HEK293 (cell line): ENCODE measurements around the gene ATP2B3.

Experiments
- HIC1 ChIP-seq: fragments of 450-650 bp; formaldehyde crosslinking; IDR thresholded peaks from 2 replicates; pipeline ENCODE4 v1.5.1; 2016; ENCODE audit warnings: missing biosample characterization, missing genetic modification characterization
- HOXA7 ChIP-seq: sonication (generic); formaldehyde crosslinking; IDR thresholded peaks from 2 replicates; pipeline ENCODE4 v1.8.1; 2022; ENCODE audit warnings: missing genetic modification reagents, borderline replicate concordance
- IKZF3 ChIP-seq: fragments of 450-650 bp; IDR thresholded peaks from 2 replicates; pipeline ENCODE4 v1.5.0; 2018; ENCODE audit warnings: missing biosample characterization, mild to moderate bottlenecking, missing genetic modification characterization, moderate library complexity
- KLF7 ChIP-seq: fragments of 450-650 bp; formaldehyde crosslinking; IDR thresholded peaks from 2 replicates; pipeline ENCODE4 v1.5.1; 2016; ENCODE audit warnings: missing biosample characterization, missing genetic modification characterization, borderline replicate concordance
- MYNN ChIP-seq: fragments of 450-650 bp; formaldehyde crosslinking; IDR thresholded peaks from 2 replicates; pipeline ENCODE4 v1.5.1; 2016; ENCODE audit warnings: missing biosample characterization, missing genetic modification characterization, borderline replicate concordance
- OSR2 ChIP-seq: fragments of 450-650 bp; formaldehyde crosslinking; IDR thresholded peaks from 2 replicates; pipeline ENCODE4 v1.5.1; 2016; ENCODE audit warnings: missing biosample characterization, missing genetic modification characterization
- SALL2 ChIP-seq: fragments of 450-650 bp; formaldehyde crosslinking; IDR thresholded peaks from 2 replicates; pipeline ENCODE4 v1.5.0; 2017; ENCODE audit warnings: missing biosample characterization, mild to moderate bottlenecking, missing genetic modification characterization, borderline replicate concordance
- SETDB1 ChIP-seq: IDR thresholded peaks from one replicate; pipeline ENCODE4 v1.6.1; 2017; ENCODE audit warnings: mild to moderate bottlenecking, low read length, moderate library complexity, mixed read lengths; ENCODE audit not compliant: insufficient read length
- SP3 ChIP-seq: fragments of 450-650 bp; formaldehyde crosslinking; IDR thresholded peaks from 2 replicates; pipeline ENCODE4 v1.5.1; 2016; ENCODE audit warnings: missing biosample characterization, missing genetic modification characterization
- SP7 ChIP-seq: fragments of 450-650 bp; formaldehyde crosslinking; IDR thresholded peaks from 2 replicates; pipeline ENCODE4 v1.5.1; 2016; ENCODE audit warnings: missing biosample characterization, missing genetic modification characterization
- YY1 ChIP-seq: fragments of 450-650 bp; formaldehyde crosslinking; IDR thresholded peaks from 2 replicates; pipeline ENCODE4 v1.5.1; 2018; ENCODE audit warnings: missing biosample characterization, missing genetic modification characterization
- ZBTB1 ChIP-seq: fragments of 450-650 bp; formaldehyde crosslinking; IDR thresholded peaks from 2 replicates; pipeline ENCODE4 v1.5.1; 2016; ENCODE audit warnings: missing biosample characterization, missing genetic modification characterization
- ZBTB17 ChIP-seq: fragments of 450-650 bp; formaldehyde crosslinking; IDR thresholded peaks from 2 replicates; pipeline ENCODE4 v1.5.1; 2016; ENCODE audit warnings: missing biosample characterization, missing genetic modification characterization
- ZBTB20 ChIP-seq: fragments of 450-650 bp; formaldehyde crosslinking; IDR thresholded peaks from 2 replicates; pipeline ENCODE4 v1.5.1; 2016; ENCODE audit warnings: missing biosample characterization, missing genetic modification characterization
- ZBTB26 ChIP-seq: fragments of 450-650 bp; formaldehyde crosslinking; optimal IDR thresholded peaks from 2 replicates; pipeline ENCODE3; 2016; ENCODE audit warnings: missing biosample characterization, mild to moderate bottlenecking, missing genetic modification characterization
- ZBTB7A ChIP-seq: fragments of 450-650 bp; formaldehyde crosslinking; IDR thresholded peaks from 2 replicates; pipeline ENCODE4 v1.5.1; 2016; ENCODE audit warnings: low read depth, missing biosample characterization, missing genetic modification characterization
- ZNF10 ChIP-seq: fragments of 450-650 bp; formaldehyde crosslinking; IDR thresholded peaks from 2 replicates; pipeline ENCODE4 v1.5.1; 2017; ENCODE audit warnings: missing biosample characterization, missing genetic modification characterization
- ZNF133 ChIP-seq: fragments of 450-650 bp; formaldehyde crosslinking; IDR thresholded peaks from 2 replicates; pipeline ENCODE4 v1.5.1; 2016; ENCODE audit warnings: missing biosample characterization, missing genetic modification characterization
- ZNF146 ChIP-seq: fragments of 450-650 bp; formaldehyde crosslinking; IDR thresholded peaks from 2 replicates; pipeline ENCODE4 v1.5.1; 2016; ENCODE audit warnings: missing biosample characterization, missing genetic modification characterization
- ZNF157 ChIP-seq: fragments of 450-650 bp; formaldehyde crosslinking; IDR thresholded peaks from 2 replicates; pipeline ENCODE4 v1.5.1; 2016; ENCODE audit warnings: missing biosample characterization, missing genetic modification characterization
- ZNF214 ChIP-seq: fragments of 450-650 bp; formaldehyde crosslinking; IDR thresholded peaks from 2 replicates; pipeline ENCODE4 v1.5.1; 2017; ENCODE audit warnings: missing biosample characterization, mild to moderate bottlenecking, missing genetic modification characterization, borderline replicate concordance
- ZNF274 ChIP-seq, 2 experiments: fragments of 200-500 bp in 1 of 2; fragments of 450-650 bp in 1 of 2; sonication (Bioruptor generic) in 1 of 2; formaldehyde crosslinking in 1 of 2; IDR thresholded peaks; 2 replicates each; pipeline versions ENCODE4 v1.5.1 to v1.6.1; 2014 to 2016; ENCODE audit warnings: borderline replicate concordance in 1 of 2, inconsistent platforms in 1 of 2, low read length in 1 of 2, missing biosample characterization in 1 of 2, missing genetic modification characterization in 1 of 2
- ZNF37A ChIP-seq: fragments of 450-650 bp; IDR thresholded peaks from 2 replicates; pipeline ENCODE4 v1.5.1; 2018; ENCODE audit warnings: missing biosample characterization, missing genetic modification characterization
- ZNF629 ChIP-seq: fragments of 450-650 bp; formaldehyde crosslinking; IDR thresholded peaks from 2 replicates; pipeline ENCODE4 v1.5.1; 2017; ENCODE audit warnings: missing biosample characterization, missing genetic modification characterization
- ZNF664 ChIP-seq: fragments of 450-650 bp; formaldehyde crosslinking; IDR thresholded peaks from 2 replicates; pipeline ENCODE4 v1.5.1; 2016; ENCODE audit warnings: missing biosample characterization, missing genetic modification characterization
- ZSCAN4 ChIP-seq: fragments of 450-650 bp; formaldehyde crosslinking; IDR thresholded peaks from 2 replicates; pipeline ENCODE4 v1.5.1; 2017; ENCODE audit warnings: missing biosample characterization, missing genetic modification characterization
- ZXDB ChIP-seq: fragments of 450-650 bp; formaldehyde crosslinking; IDR thresholded peaks from 2 replicates; pipeline ENCODE4 v1.5.1; 2016; ENCODE audit warnings: missing biosample characterization, missing genetic modification characterization
- TF ChIP-seq, protein P1 (sequence below): fragments of 450-650 bp; formaldehyde crosslinking; IDR thresholded peaks from 2 replicates; pipeline ENCODE4 v1.5.1; 2016; ENCODE audit warnings: missing biosample characterization, missing genetic modification characterization, borderline replicate concordance
- TF ChIP-seq, protein P2 (sequence below): fragments of 450-650 bp; formaldehyde crosslinking; IDR thresholded peaks from 2 replicates; pipeline ENCODE4 v1.5.1; 2016; ENCODE audit warnings: missing biosample characterization, missing genetic modification characterization, borderline replicate concordance
- TF ChIP-seq, protein P3 (sequence below): fragments of 450-650 bp; formaldehyde crosslinking; IDR thresholded peaks from 2 replicates; pipeline ENCODE4 v1.5.1; 2017; ENCODE audit warnings: missing biosample characterization, mild to moderate bottlenecking, missing genetic modification characterization, moderate library complexity

Gene ATP2B3

DNA sequence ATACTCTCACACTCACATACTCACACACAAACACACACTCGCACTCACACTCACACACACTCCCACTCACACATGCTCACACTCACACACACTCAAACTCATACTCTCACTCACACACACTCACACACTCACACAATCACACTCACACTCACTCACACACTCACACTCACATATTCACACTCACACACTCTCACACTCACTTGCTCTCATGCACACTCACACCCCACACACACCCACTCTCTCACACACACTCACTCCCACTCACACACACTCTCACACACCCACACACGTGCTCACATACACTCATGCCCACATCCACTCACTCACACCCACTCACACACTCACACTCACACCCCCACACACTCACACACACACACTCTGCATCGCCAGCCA is 4.9 kb upstream of the ATP2B3 start (continued):
- TF ChIP-seq ZSCAN4 (tag by site-specific recombination) (peak; percentile 56), ZNF157 (tag by site-specific recombination) (no peak), ZNF146 (0 out of 2 replicates have a peak, but pooled peaks have one; percentile 29), ZNF629 (tag by site-specific recombination) (no peak), HOXA7 (no peak), ZNF664 (tag by site-specific recombination) (no peak), ZNF133 (no peak), ZXDB (tag by site-specific recombination) (no peak), YY1 (tag by site-specific recombination) (no peak; the same call in 1 of the 2 replicates), KLF7 (tag by site-specific recombination) (no peak), ZBTB1 (no peak), ZNF10 (tag by site-specific recombination) (no peak), SALL2 (no peak; the same call in 1 of the 2 replicates), ZBTB26 (no peak), MYNN (no peak), ZBTB17 (tag by site-specific recombination) (no peak), OSR2 (tag by site-specific recombination) (no peak), SP7 (no peak), ZNF274 (IDR thresholded peaks at IDR 0.05; ENCODE audit: low read length) (no peak), ZNF274 (tag by site-specific recombination; IDR thresholded peaks at IDR 0.05; ENCODE audit: borderline replicate concordance) (no peak; the same call in 1 of the 2 replicates), ZBTB7A (tag by site-specific recombination) (peak; percentile 65; the same call in 1 of the 2 replicates), SP3 (tag by site-specific recombination) (no peak), ZNF37A (tag by site-specific recombination) (no peak), ZBTB20 (peak; percentile 19; the same call in 1 of the 2 replicates), SETDB1 (no peak), ZNF214 (tag by site-specific recombination) (no peak), HIC1 (tag by site-specific recombination) (no peak), IKZF3 (tag by site-specific recombination) (no peak)
- TF ChIP-seq, protein P1, sequence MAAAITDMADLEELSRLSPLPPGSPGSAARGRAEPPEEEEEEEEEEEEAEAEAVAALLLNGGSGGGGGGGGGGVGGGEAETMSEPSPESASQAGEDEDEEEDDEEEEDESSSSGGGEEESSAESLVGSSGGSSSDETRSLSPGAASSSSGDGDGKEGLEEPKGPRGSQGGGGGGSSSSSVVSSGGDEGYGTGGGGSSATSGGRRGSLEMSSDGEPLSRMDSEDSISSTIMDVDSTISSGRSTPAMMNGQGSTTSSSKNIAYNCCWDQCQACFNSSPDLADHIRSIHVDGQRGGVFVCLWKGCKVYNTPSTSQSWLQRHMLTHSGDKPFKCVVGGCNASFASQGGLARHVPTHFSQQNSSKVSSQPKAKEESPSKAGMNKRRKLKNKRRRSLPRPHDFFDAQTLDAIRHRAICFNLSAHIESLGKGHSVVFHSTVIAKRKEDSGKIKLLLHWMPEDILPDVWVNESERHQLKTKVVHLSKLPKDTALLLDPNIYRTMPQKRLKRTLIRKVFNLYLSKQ (tag by site-specific recombination), result no peak
- TF ChIP-seq, protein P2, sequence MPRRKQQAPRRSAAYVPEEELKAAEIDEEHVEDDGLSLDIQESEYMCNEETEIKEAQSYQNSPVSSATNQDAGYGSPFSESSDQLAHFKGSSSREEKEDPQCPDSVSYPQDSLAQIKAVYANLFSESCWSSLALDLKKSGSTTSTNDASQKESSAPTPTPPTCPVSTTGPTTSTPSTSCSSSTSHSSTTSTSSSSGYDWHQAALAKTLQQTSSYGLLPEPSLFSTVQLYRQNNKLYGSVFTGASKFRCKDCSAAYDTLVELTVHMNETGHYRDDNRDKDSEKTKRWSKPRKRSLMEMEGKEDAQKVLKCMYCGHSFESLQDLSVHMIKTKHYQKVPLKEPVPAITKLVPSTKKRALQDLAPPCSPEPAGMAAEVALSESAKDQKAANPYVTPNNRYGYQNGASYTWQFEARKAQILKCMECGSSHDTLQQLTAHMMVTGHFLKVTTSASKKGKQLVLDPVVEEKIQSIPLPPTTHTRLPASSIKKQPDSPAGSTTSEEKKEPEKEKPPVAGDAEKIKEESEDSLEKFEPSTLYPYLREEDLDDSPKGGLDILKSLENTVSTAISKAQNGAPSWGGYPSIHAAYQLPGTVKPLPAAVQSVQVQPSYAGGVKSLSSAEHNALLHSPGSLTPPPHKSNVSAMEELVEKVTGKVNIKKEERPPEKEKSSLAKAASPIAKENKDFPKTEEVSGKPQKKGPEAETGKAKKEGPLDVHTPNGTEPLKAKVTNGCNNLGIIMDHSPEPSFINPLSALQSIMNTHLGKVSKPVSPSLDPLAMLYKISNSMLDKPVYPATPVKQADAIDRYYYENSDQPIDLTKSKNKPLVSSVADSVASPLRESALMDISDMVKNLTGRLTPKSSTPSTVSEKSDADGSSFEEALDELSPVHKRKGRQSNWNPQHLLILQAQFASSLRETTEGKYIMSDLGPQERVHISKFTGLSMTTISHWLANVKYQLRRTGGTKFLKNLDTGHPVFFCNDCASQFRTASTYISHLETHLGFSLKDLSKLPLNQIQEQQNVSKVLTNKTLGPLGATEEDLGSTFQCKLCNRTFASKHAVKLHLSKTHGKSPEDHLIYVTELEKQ, result no peak
- TF ChIP-seq, protein P3, sequence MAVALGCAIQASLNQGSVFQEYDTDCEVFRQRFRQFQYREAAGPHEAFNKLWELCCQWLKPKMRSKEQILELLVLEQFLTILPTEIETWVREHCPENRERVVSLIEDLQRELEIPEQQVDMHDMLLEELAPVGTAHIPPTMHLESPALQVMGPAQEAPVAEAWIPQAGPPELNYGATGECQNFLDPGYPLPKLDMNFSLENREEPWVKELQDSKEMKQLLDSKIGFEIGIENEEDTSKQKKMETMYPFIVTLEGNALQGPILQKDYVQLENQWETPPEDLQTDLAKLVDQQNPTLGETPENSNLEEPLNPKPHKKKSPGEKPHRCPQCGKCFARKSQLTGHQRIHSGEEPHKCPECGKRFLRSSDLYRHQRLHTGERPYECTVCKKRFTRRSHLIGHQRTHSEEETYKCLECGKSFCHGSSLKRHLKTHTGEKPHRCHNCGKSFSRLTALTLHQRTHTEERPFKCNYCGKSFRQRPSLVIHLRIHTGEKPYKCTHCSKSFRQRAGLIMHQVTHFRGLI (tag by site-specific recombination), result no peak
